ENCODE results near the gene SLC25A1. TPM values are rescaled to one million over a fixed set of nuclear protein-coding genes. Genes with fewer than 3 reads are reported as not detected.

The SLC25A1 gene
- total RNA-seq, 1 experiment from 2014 or later = 201 TPM

- 0 out of 2 replicates have a peak, but pooled peaks cover 4% of the 10 kb centered on the region for H3K9me3 Mint-ChIP-seq
- TF ChIP-seq TEAD1 (CRISPR knock-in tag; IDR thresholded peaks at IDR 0.05) (0 out of 2 replicates have a peak, but pooled peaks have one; percentile 52), EMX1 (CRISPR knock-in tag; IDR thresholded peaks at IDR 0.05) (no peak), MXD4 (CRISPR knock-in tag; IDR thresholded peaks at IDR 0.05; ENCODE audit: borderline replicate concordance) (no peak), ZNF263 (CRISPR knock-in tag; IDR thresholded peaks at IDR 0.05; ENCODE audit: low read depth) (peak; percentile 34; the same call in 1 of the 2 replicates), ZNF232 (CRISPR knock-in tag; IDR thresholded peaks at IDR 0.05) (no peak), AFF4 (CRISPR knock-in tag; IDR thresholded peaks at IDR 0.05; ENCODE audit: borderline replicate concordance) (no peak), NR3C1 (CRISPR knock-in tag; conservative IDR thresholded peaks at IDR 0.05; ENCODE audit: low read depth) (no peak), SOX15 (CRISPR knock-in tag; IDR thresholded peaks at IDR 0.05) (no peak), HMGXB4 (CRISPR knock-in tag; IDR thresholded peaks at IDR 0.05) (peak; percentile 82), ATF1 (CRISPR knock-in tag; IDR thresholded peaks at IDR 0.05) (no peak), CTCF (IDR thresholded peaks at IDR 0.05) (no peak), SMAD4 (CRISPR knock-in tag; IDR thresholded peaks at IDR 0.05) (no peak), ZNF138 (CRISPR knock-in tag; conservative IDR thresholded peaks at IDR 0.05) (no peak), ZNF121 (CRISPR knock-in tag; IDR thresholded peaks at IDR 0.05) (no peak), IRF1 (CRISPR knock-in tag; IDR thresholded peaks at IDR 0.05) (no peak), E2F1 (CRISPR knock-in tag; IDR thresholded peaks at IDR 0.05) (no peak), ZNF512 (CRISPR knock-in tag; IDR thresholded peaks at IDR 0.05; ENCODE audit: borderline replicate concordance) (no peak), MLX (CRISPR knock-in tag; IDR thresholded peaks at IDR 0.05) (no peak), TP53 (CRISPR knock-in tag; IDR thresholded peaks at IDR 0.05) (no peak), NFATC4 (CRISPR knock-in tag; IDR thresholded peaks at IDR 0.05) (no peak), ZNF425 (CRISPR knock-in tag; conservative IDR thresholded peaks at IDR 0.05) (no peak)
Measured at GRCh38 chr22:19149047-19149883, 29.3 kb downstream of the SLC25A1 start.

More at GRCh38 chr22:19149047-19149883, 29.3 kb downstream of the SLC25A1 start:
- peak; percentile 33 for ATAC-seq
- H3K4me1 Mint-ChIP-seq = peaks cover 18% of the 10 kb centered on the region
- H3K36me3 Mint-ChIP-seq = peaks cover 4% of the 10 kb centered on the region; the same call in 1 of the 2 replicates
- DNase-seq (ENCODE audit: low spot score) = peak; percentile 65
- no peak overlapping the region for H3K27ac Mint-ChIP-seq
- ChIA-PET POLR2A (interaction anchor here (0.6 kb wide), 2 partner anchors 31 to 1603 kb away, joined by 3 to 5 read pairs; no protein-coding TSS in a partner anchor), CTCF (interaction anchor here (0.6 to 3.5 kb wide), 7 partner anchors 19 to 481 kb away, joined by 3 to 22 read pairs (median 4); partner anchors contain the start of genes DGCR2, SLC25A1 and UFD1)
- peaks cover 78% of the 10 kb centered on the region for H3K27me3 Mint-ChIP-seq (ENCODE audit: low read depth)
- H3K4me3 Mint-ChIP-seq = peak overlapping the region; percentile 66
